ENCODE results near the gene GSE1. TPM values are rescaled to one million over a fixed set of nuclear protein-coding genes. Genes with fewer than 3 reads are reported as not detected.

The GSE1 gene
- total RNA-seq, 6 experiments from 2014 or later, result 30.0 to 48.0 (median 38.8) TPM

GRCh38 chr16:85675251-85675874 is 62.2 kb downstream of the GSE1 start:
- H3K27me3 ChIP-seq, result no peaks in the 10 kb centered on the region
- no peaks in the 10 kb centered on the region for H3K9me3 ChIP-seq
- ATAC-seq (no peak), DNase-seq (peak in 1 of 3 donors; percentile 9)
- intact Hi-C loops (cut with DNase I), result no loop called here
- TF ChIP-seq CTCF (IDR thresholded peaks at IDR 0.05) (peak; percentile 30 to 43 (median 38)), POLR2A (IDR thresholded peaks at IDR 0.05) (no peak)
- peaks cover 0 to 25% (median 11%) of the 10 kb centered on the region in 4 donors for H3K36me3 ChIP-seq
- 47% methylated on average over 4 of the region's 4 CpGs for WGBS (ENCODE audit: insufficient coverage, low coverage, low lambda C conversion rate, missing lambda C conversion rate)
- H3K27ac ChIP-seq, result no peak overlapping the region
- H3K4me1 ChIP-seq, result peaks cover 0 to 29% (median 16%) of the 10 kb centered on the region in 4 donors
- H3K4me3 ChIP-seq, result no peak overlapping the region

- H3K9me3 ChIP-seq, result no peaks in the 10 kb centered on the region
- peaks cover 4 to 40% (median 20%) of the 10 kb centered on the region in 4 donors for H3K4me1 ChIP-seq
- H3K4me3 ChIP-seq, result no peak overlapping the region
- WGBS (ENCODE audit: insufficient coverage, low coverage, low lambda C conversion rate, missing lambda C conversion rate), result 97% methylated on average over 5 of the region's 7 CpGs
- ATAC-seq (no peak), DNase-seq (peak in 1 of 3 donors; percentile 38)
- H3K27me3 ChIP-seq, result no peaks in the 10 kb centered on the region
- no peak overlapping the region for H3K27ac ChIP-seq
- TF ChIP-seq POLR2A (IDR thresholded peaks at IDR 0.05) (no peak), CTCF (IDR thresholded peaks at IDR 0.05) (no peak)
- peaks cover 0 to 17% (median 7%) of the 10 kb centered on the region in 4 donors for H3K36me3 ChIP-seq
- intact Hi-C loops (cut with DNase I), result no loop called here
Observed at GRCh38 chr16:85676466-85676865, 63.3 kb downstream of the GSE1 start.

- H3K36me3 ChIP-seq, result peaks cover 0 to 7% (median 3%) of the 10 kb centered on the region in 4 donors
- peaks cover 4 to 40% (median 20%) of the 10 kb centered on the region in 4 donors for H3K4me1 ChIP-seq
- TF ChIP-seq CTCF (IDR thresholded peaks at IDR 0.05), result no peak
- no peak for TF ChIP-seq POLR2A (IDR thresholded peaks at IDR 0.05)
- intact Hi-C loops (cut with DNase I), result no loop called here
- ATAC-seq (no peak), DNase-seq (no peak)
- H3K27me3 ChIP-seq, result no peaks in the 10 kb centered on the region
- 81% methylated on average over 5 of the region's 6 CpGs for WGBS (ENCODE audit: insufficient coverage, low coverage, low lambda C conversion rate, missing lambda C conversion rate)
- no peak overlapping the region for H3K4me3 ChIP-seq
- no peaks in the 10 kb centered on the region for H3K9me3 ChIP-seq
- no peak overlapping the region for H3K27ac ChIP-seq
Observed at GRCh38 chr16:85677383-85677967, 64.4 kb downstream of the GSE1 start.

GRCh38 chr16:85678016-85678415 is 64.9 kb downstream of the GSE1 start:
- DNase-seq (peak in 1 of 3 donors; percentile 11), ATAC-seq (no peak)
- peaks cover 0 to 1% (median under 1%) of the 10 kb centered on the region in 4 donors for H3K36me3 ChIP-seq
- H3K27ac ChIP-seq, result no peak overlapping the region
- intact Hi-C loops (cut with DNase I), result no loop called here
- no peak overlapping the region for H3K4me3 ChIP-seq
- H3K27me3 ChIP-seq, result no peaks in the 10 kb centered on the region
- 85% methylated on average over 8 of the region's 8 CpGs for WGBS (ENCODE audit: insufficient coverage, low coverage, low lambda C conversion rate, missing lambda C conversion rate)
- H3K4me1 ChIP-seq, result peaks cover 4 to 38% (median 18%) of the 10 kb centered on the region in 4 donors
- no peaks in the 10 kb centered on the region for H3K9me3 ChIP-seq
- TF ChIP-seq POLR2A (IDR thresholded peaks at IDR 0.05), result no peak
- no peak for TF ChIP-seq CTCF (IDR thresholded peaks at IDR 0.05)

Data from right lobe of liver (tissue), 6 donors.